Activated T-cell treated with anti-CD3 and anti-CD28 coated beads, Interleukin-2, amount 50 U/mL, for 48 hours (primary cell): ENCODE results near the gene GRIP2.
"Not testable (repeated sequence)": the region's sequence is repeated elsewhere in the genome, so short reads cannot be mapped to it uniquely, and the experiment has no call there.

ENCODE experiments used
- DNase-seq, 2 experiments: peaks; one replicate each; pipeline ENCODE4 v3.0.0-alpha.2; 2020

Gene GRIP2

DNA sequence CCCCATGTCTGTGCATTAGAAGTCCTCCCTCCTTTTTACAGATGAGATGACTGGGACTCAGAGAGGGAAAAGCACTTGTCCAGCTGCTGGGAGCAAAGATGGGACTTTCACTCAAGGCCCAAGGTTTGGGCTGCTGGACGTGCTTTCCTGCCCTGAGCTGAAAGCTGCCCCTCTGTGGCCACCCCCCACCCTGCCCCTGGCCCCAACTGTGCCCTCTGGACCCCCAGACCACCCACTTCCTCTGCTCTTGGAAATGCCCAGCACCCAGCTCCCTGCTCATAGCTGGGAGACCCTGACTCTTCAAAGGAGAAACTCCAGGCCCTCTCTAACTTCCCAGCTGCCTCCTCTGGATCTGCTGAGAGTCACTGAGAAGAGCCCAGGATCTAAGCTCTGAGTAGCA is 20.7 kb downstream of the GRIP2 start:
- DNase-seq, result no peak

DNA sequence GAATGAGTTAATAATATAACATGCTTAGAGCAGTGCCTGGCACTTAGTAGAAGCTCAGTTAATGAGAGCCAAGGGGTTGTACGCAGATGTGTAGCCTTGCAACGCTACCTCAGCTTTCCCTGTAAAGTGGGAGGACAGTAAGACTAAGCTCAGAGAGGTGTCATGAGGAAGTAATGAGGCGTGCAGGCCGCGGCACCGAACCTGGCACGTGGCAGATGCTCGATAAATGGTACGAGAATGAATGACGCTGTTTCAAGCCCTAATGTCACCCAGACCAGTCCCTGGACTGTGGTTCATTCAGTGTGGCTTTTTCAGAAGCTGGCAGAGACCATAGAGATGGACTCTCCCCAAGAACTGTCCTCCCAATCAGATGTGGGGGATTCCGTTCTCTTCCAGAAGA is 21.2 kb downstream of the GRIP2 start:
- no peak for DNase-seq

DNA sequence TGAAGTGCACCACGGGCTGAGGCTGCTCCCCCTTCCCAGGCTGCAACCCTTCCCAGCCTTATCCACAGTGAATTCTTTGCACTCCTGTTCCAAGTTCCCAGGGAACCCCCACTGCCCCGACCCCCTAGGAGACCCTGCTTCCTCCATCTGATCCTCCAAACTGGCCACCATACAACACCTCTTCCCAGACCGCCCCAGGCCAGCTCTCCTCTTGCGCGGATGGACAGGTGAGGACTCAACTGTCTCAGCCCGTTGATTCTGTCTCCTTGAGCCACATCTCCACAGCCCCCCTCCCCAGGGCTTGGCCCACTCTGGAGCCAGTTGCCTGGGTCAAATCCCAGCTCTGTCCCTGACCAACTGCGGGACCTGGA is 21.7 kb downstream of the GRIP2 start:
- no peak for DNase-seq

DNA sequence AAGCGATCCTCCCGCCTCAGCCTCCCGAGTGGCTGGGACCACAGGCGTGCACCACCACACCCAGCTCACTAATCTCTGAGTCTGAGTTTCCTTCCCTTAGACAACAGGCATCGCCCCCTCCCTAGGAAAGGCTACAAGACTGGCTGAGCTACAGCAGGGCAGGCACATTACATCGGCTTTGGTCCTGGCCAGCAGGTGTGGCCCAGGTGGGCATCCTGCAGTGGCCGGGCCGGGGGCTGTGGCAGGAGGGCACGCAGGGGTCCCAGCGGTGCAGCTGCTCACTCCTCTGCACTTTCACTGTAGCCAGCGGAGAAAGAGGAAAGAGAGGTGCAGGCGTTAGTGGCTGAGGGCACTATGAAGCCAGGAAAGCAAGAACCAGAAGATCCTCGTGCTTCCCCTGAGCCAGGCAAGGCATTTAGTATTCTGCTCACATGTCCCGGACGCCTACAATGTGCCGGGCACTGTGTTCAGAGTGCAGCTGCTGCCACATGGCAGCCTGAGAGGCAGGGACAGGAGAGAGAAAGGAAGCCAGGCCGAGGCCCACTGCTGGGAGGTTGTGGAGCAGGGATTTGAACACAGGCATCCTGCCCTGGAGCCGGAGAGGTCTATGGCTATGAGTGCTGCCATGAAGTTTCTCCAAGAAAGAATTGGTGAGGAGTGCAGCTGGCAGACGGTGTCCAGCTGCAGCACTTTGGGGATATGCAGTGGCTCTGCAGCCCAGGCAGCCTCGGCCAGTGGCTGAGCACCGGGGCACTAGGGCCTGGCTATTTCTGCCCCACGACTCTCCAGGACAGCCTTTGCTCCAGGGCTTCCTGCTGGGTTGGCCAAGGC is 22.3 kb downstream of the GRIP2 start:
- no peak for DNase-seq

DNA sequence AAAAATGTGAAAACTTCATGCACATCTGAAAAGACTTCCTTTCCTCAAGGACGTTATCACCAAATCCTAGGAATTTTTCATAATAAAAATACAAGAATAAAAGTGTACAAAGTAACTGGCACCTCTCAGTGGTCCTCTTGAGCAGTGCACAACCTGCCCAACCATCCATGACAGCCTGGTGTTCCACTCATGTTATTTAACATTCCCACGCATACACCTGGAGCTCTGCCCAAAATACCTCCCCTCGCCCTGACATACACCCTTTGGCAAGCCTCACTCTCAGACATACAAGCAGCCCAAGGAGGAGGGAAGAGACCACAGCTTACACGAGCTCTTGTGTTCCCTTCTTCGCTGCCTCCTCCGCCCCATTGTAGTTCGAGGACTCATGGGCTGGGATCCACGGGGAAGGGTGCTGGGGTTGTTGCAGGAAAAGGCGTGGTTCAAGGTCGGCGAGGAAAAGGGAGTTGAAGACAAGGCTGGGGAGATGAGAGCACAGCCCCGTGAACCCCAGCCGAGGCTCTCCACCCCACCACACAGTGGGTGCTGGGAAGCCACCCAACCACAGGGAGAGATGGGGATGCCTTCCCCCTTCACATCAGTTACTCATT is 23.3 kb downstream of the GRIP2 start:
- DNase-seq, result no peak

DNA sequence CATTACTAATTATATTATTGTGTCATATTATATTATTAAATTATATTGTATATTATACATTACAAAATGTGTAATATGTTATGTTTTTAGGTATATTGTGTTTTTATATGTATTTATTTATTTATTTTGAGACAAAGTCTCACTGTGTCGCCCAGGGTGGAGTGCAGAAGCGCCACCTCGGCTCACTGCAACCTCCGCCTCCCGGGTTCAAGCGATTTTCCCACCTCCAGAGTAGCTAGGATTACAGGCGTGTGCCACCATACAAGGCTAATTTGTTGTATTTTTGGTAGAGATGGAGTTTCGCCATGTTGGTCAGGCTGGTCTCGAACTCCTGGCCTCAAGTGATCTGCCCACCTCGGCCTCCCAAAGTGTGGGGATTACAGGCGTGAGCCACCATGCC is 24.6 kb downstream of the GRIP2 start:
- DNase-seq, result not testable (repeated sequence)

DNA sequence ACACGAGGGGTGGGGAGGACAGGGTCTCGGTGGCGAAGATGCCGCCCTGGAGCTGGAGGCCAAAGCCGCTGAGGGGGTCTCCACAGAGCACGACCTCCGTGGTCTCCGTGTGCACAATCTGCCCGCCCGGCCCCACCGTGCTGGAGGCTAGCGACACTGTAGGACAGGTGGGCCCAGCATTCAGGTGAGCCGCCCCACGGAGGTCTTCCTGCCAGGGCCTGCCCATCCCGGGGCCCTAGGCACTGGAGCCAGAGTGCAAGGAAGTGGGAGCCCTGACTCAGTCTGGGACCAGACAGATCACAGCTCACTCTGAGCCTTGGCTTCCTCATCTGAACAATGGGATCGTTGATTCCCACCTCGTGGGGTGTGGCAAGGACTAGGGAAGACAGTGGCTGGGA is 25.8 kb downstream of the GRIP2 start:
- no peak for DNase-seq

DNA sequence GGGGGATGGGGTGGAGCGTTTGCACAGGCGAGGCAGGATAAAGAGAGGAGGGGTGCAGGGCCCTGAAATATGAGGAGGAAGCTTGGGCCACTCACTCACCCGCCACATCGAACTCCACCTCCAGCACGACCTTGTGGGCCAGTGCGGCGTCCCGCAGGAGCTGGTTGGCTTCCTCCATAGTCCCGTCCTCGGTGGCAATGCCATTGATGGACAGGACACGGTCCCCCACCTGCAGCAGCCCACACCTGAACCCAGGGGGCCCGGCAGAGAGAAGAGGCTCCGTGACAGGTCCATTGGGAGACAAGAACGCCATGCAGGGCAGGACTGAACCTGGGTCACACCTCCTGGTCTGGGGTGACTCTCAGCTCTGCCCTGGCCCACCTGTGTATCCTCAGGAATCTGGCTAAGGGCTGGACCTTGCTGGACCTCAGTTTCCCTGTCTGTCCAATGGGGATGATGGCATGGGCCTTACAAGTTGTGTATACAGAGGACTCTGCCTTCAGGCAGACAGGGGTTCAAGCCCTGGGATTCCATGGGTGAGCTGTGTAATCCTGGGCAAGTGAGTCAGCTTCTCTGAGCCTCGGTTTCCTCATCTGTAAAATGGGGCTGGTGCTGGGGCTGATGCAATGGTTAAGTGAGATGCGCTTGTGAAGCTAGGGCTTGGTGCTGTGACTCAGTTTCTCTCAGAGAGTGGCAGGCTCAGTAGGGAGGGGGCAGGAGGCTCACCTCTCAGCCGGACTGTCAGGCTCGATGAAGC is 26.4 kb downstream of the GRIP2 start:
- no peak for DNase-seq

DNA sequence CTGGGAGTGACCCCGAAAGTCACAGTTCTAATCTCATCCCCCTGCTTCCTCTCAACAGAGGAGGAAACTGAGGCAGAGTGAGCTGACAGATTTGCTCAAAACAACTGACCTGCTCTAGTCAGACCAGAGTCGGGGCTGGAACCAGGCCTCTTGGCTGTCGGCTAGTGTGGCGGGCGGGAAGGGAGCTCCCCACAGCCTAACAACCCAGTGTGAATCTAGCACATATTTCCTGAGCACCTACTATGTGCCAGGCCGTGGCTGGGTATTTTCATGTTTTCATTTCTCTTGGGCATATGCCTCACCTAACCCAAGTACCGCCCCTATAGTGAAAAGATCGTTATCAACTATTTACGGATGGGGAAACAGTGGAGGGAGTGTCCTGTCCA is 27.2 kb downstream of the GRIP2 start:
- DNase-seq, result no peak

DNA sequence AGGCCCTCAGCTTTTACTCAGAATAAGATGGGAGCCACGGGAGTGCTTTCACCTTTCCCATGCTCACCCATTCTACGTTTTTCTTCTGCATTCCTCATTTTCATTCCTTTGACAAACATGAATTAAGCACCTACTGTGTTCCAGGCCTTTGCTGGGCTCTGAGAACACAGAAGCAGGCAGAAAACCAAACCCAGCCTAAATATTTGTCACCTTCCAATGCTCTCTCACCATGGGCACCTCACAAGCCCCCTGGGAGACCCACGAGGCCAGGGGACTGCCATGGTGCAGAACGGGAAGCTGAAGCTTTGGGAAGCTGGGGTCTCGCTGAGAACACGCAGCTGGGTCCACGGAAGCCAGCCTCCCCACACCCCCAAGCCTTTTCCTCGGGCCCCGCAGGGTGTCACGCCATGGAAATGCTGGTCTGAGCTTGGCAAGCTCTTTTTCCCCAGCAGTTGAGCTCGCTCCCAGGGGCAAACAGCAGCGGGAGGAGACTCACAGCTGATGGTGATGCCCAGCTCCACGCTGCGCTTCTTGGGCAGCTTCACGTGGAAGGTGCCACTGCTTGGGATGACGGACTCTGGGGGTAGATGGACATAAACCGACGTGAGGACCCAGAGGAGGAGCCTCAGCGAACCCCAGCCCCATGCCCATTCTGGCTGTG is 27.7 kb downstream of the GRIP2 start:
- no peak for DNase-seq

DNA sequence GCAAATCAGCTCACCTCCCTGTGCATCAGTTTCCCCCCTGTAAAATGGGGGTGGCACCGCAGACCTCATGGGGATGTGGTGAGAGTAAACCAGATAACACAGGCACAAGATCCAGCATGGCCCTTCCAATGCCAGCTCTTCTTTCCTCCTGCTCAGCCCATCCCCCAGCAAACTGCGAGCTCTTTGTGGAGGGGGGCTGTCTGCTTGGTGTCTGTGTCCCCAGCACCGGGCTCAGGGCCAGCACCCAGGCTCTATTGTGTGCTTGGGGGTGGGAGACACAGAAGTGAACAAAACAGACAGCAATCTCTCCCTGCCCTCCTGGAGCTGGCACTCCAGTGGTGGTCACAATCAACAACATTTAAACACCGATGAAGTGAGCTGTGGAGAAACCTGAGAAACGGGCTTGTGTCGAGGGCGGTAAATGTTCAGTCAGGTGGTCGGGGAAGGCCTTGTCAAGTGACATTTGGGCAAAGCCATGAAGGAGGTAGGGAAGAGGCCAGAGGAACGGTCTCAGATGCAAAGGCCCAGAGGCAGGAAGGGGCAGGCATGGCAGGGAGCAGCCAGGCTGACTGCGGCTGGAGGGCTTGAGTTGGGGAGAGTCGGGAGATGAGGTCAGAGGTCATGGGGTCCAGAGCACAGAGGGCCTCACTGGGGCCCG is 28.4 kb downstream of the GRIP2 start:
- no peak for DNase-seq

DNA sequence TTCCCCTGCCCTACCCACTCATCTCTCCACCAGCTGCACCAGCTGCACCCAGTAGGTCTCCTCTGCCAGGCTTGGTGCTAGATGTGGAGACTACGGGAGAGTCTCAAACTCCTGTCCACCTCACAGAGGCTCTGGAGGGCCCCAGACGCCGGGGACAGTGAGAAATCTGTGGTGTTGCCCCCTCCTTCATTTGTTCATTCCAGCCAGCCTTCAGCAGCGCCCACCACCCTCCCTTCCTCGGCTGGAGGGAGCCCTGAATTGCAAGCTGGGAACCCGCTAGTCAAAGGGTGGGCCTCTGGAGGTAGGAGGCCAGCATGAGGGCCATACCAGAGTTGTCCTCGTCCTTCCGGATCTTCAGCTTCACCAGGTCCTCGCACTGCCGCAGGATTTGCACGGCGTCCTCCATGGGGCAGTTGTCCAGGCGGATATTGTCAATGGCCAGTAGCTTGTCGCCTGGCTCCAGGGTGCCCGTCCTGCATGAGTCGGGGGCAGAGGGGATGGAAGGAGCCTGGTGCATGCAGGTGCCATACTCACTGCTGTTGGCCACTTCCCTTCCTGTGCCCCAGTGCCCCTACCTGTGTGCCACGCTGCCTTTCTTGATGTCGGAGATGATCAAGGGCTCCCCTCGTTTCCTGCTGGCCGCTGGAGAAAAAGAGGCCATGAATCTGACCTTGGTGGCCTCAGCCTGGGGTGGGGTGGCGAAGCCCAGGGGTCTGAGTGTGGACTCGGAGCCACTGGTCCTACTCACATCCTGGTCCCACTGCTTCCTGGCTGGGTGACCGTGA is 29.1 kb downstream of the GRIP2 start:
- no peak for DNase-seq

DNA sequence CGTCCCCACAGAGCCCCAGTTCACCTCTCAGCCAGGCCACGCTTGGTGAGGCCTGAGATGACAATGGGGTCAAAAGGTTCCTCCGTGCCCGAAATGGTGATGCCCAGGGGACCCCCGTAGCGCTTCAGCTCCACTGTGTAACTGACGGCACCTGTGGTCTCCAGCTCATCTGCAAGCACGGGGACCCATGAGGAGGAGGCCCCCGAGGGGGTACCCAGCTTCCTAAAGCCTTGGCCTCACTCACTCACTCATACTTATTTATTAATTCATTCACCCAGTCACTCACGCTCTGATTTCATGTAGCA is 30.4 kb downstream of the GRIP2 start:
- no peak for DNase-seq

DNA sequence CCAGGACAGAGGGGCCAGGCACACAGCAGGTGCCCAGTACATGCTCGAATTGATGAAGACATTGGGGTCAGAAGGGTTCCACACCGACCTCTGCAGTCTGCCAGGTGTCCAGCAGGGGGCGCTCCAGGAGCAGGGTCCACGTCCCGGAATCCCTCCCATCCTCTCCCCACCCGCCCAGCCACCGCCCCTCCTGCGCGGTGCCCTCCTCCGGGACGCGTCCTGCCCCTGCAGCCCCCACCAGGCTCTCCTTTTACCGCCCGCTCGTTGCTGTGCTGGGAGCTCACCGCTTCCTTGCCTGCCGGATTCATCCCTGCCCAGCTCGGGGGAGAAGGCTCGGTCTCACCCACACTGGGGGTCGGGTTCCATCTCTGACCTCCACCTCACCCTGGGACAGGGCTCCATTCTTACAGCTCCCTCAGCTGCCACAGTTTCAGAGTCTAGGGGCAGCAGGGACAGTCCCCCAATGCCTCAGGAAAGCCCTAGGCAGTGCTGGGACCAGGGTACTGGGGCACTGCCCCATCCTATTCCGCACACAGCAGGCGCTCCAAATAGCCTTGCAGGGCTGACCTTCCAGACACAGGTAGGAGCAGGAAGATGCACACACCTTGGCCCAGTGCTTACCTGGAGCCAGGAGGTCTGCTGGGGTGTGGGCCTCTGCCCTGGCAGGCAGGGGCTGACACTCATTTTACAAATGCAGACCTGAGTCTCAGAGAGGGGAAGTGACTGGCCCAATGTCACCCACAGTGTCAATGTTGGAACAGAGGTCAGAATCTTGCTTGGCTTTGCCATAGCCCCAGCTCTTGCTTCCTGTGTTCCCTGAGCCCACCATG is 31.0 kb downstream of the GRIP2 start:
- DNase-seq, result peak; percentile 85 to 86

DNA sequence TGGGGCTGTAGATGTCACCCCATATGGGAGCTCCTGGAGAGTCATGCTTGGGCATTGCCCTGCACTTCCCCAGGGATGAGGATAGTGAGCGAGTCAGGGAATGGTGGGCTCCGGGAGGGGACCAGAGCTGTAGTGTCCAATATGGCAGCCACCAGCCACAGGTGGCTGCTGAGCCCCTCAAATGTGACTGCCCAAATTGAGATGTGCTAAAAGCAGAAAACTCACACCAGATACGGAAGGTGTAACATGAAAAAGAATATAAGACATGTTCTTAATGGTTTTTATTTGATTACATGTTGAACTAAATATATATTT is 31.7 kb downstream of the GRIP2 start:
- no peak for DNase-seq

DNA sequence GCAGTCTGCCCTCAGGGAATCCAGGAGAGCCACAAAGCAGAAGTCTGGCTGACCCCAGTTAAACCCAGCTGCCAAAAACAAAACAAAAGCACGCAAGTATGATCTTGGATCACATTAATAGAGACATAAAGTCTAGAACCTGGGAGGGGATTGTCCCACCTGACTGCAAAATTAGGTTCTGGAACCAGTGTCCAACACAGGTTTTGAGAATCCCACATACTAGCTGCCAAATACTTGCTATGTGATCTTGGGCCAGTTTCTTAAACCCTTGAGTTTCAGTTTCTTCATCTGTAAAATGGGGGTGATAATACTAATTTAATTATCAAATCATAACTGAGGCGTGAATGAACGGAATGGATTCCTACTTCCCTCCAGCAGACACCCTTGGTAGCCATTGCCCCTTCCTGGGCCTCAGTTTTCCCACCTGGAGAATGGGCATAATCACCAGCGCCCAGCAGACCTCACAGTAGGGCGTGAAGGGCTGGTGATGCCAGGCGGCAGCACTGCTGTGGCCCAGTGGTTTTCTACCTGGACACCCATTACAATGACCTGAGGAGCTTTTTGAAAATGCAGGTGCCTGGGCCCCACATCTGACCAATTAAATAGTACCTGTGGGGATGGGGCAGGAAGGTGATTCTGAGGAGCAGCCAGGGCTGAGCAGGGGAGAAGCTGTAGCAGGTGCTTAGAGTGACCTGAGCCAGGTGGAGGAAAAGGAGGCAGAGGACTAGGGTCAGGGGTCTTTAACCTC is 32.2 kb downstream of the GRIP2 start:
- no peak for DNase-seq

DNA sequence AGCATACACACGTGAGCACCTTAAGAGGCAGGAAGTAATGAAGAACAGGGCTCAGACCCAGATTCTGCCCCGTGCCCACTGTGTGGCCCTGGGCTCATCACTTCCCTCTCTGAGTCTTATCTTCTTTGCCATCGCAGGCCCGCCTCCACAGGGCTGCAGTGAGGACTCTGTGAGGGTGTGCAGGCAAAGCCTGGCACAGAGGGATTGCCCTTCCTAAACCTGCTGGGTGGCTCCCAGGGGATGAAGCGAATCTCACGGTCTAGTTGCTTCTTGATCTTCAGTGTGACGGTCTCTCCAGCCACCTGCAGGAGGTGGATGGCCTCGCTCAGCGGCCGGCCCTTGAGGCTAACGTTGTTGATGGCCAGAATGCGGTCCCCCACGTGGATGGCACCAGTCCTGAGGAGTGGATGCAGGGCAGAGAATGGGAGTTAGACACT is 32.8 kb downstream of the GRIP2 start:
- DNase-seq, result no peak

DNA sequence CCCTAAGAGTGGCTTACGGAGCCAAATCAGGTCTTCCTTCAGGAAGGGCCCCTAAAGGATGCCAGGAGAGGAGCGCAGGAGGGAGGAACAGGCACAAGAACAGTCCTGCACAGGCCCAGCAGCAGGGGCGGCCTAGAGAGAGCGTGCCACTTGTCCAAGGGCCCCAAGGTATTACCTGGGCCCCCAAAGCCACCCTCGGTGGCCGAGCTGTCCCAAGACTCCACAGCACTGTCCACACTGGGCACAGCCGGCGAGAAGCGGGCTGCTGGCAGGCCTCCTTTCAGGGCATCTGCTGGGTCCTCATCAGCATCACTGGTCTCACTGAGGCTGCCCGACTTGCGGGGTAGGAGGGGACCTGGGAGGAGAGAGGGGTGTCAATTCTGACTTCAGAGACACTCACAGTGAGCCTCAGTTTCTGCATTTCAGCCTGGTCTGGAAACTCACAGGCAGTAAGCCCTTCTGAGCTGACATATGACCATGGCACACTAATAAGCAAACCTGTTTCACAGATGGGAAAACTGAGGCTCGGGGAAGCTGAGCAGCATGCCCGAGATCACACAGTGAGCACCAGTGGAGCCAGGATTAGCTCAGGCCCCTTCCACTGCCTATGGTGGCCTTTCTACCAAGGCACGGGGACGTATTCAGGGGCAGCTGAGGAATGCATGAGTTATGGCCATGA is 33.4 kb downstream of the GRIP2 start:
- no peak for DNase-seq

DNA sequence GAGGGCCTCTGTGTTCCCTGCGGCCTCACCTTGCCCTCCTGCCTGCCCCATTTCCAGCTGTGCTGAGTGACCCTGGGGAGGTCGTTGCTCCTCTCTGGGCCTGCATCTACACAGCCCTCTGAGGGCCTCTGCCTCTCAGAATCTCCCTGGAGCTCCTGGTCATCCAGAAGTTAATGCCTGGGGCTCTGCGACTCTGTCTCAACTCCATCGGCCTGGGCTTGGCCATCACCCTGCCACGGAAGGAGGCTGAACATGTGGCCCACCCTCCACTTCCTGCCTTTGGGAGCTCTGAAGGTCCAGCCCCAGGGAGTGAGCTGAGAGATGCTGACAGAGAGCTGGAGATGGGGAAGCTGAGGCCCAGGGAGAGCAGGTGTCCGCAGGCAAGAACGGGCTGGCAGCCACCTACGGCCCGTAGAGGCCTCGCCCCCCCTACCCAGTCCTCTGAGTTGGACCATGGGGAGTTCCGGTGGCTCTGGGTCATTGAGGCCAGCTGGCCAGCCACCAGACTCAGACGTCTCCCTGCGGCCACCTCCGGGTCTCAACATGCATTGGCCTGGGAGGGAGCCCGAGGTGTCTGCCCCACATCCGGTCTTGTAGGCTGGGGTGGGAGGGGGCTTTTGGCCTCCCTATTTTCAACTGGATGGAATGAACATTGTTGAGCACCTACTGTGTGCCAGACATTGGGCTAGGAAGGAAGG is 34.2 kb downstream of the GRIP2 start:
- DNase-seq, result no peak
